SK-N-SH (cell line): Measurements from ENCODE around the gene RMDN2. TPM values are rescaled to one million over a fixed set of nuclear protein-coding genes. Genes with fewer than 3 reads are reported as not detected.
A peak's percentile ranks its signal among the peaks of the same experiment; 100 is the strongest.

Experiments used
- CTCF ChIA-PET: fragments of 300-600, 350-600 bp; formaldehyde crosslinking; extraction: SDS; loops from one replicate; lab custom pipeline; 2021; lab: Yijun Ruan, JAX
- POLR2A ChIA-PET: fragments of 350-600 bp; sonication (Branson Sonifier 250); formaldehyde crosslinking; extraction: SDS; loops from one replicate; lab custom pipeline; 2020; ENCODE audit warnings: antibody characterized with exemption, inconsistent platforms; lab: Yijun Ruan, JAX
- DNase-seq: peaks from one replicate; pipeline ENCODE4 v3.0.0; 2012
- H2AFZ ChIP-seq: fragments of 200-600 bp; sonication (generic); 2 replicates; pipeline ENCODE4 v1.8.1; 2016; ENCODE audit warnings: antibody characterized with exemption, mild to moderate bottlenecking, low read depth
- H3F3A ChIP-seq: fragments of 200-600 bp; sonication (generic); replicated peaks from 2 replicates; pipeline ENCODE3; 2016; ENCODE audit warnings: antibody characterized with exemption, mild to moderate bottlenecking; ENCODE audit not compliant: insufficient read depth
- H3K27ac ChIP-seq, 2 experiments: fragments of 200-500 bp in 1 of 2; fragments of 200-600 bp in 1 of 2; sonication (Bioruptor generic) in 1 of 2; sonication (generic), shearing (Covaris generic) in 1 of 2; 2 replicates each; pipeline versions ENCODE4 v1.5.1 to v1.6.1; 2014 to 2016; ENCODE audit warnings: low read depth in 2 of 2, inconsistent platforms in 1 of 2, low read length in 1 of 2, mild to moderate bottlenecking in 1 of 2, mixed read lengths in 1 of 2
- H3K27me3 ChIP-seq: fragments of 200-600 bp; sonication (generic), shearing (Covaris generic); 2 replicates; pipeline ENCODE4 v1.6.1; 2016; ENCODE audit warnings: mixed run types; ENCODE audit not compliant: insufficient read depth
- H3K36me3 ChIP-seq, 2 experiments: fragments of 200-500 bp in 1 of 2; fragments of 200-600 bp in 1 of 2; sonication (Bioruptor generic) in 1 of 2; sonication (generic) in 1 of 2; replicated peaks in 1 of 2; 2 replicates each; pipeline versions ENCODE3 to v1.5.1; 2014 to 2016; ENCODE audit warnings: low read length in 1 of 2, mild to moderate bottlenecking in 1 of 2; ENCODE audit not compliant: insufficient read depth in 2 of 2, control insufficient read depth in 1 of 2
- H3K4me1 ChIP-seq, 2 experiments: fragments of 200-500 bp in 1 of 2; fragments of 200-600 bp in 1 of 2; sonication (Bioruptor generic) in 1 of 2; sonication (generic), shearing (Covaris generic) in 1 of 2; 2 replicates each; pipeline versions ENCODE4 v1.5.1 to v1.6.1; 2014 to 2016; ENCODE audit warnings: low read depth in 1 of 2, low read length in 1 of 2, mixed run types in 1 of 2; ENCODE audit not compliant: insufficient read depth in 2 of 2, control insufficient read depth in 1 of 2
- H3K4me2 ChIP-seq: fragments of 200-600 bp; sonication (generic), shearing (Covaris generic); 2 replicates; pipeline ENCODE4 v1.6.1; 2017; ENCODE audit warnings: mixed run types
- H3K4me3 ChIP-seq, 2 experiments: fragments of 200-500 bp in 1 of 2; fragments of 200-600 bp in 1 of 2; sonication (Bioruptor generic) in 1 of 2; sonication (generic), shearing (Covaris generic) in 1 of 2; 2 replicates each; pipeline versions ENCODE4 v1.5.1 to v1.8.1; 2014 to 2016; ENCODE audit warnings: low read depth in 2 of 2, inconsistent platforms in 1 of 2, low read length in 1 of 2, mild to moderate bottlenecking in 1 of 2, mixed read lengths in 1 of 2, moderate library complexity in 1 of 2
- H3K79me2 ChIP-seq: fragments of 200-600 bp; sonication (generic); 2 replicates; pipeline ENCODE4 v1.8.1; 2017; ENCODE audit warnings: mild to moderate bottlenecking; ENCODE audit not compliant: insufficient read depth
- H3K9ac ChIP-seq: fragments of 200-600 bp; sonication (generic); 2 replicates; pipeline ENCODE4 v1.6.1; 2017; ENCODE audit warnings: mixed run types
- H3K9me2 ChIP-seq: fragments of 200-600 bp; sonication (generic); 2 replicates; pipeline ENCODE4 v1.6.1; 2017; ENCODE audit warnings: mixed run types
- H3K9me3 ChIP-seq: fragments of 200-600 bp; sonication (generic); 2 replicates; pipeline ENCODE4 v1.6.1; 2017; ENCODE audit warnings: mixed run types, mild to moderate bottlenecking, moderate library complexity
- H4K20me1 ChIP-seq: fragments of 200-600 bp; sonication (generic); 2 replicates; pipeline ENCODE4 v1.6.1; 2017; ENCODE audit warnings: mild to moderate bottlenecking, mixed run types; ENCODE audit not compliant: insufficient read depth
- CHD2 ChIP-seq: fragments of 150-350 bp; IDR thresholded peaks from 2 replicates; pipeline ENCODE4 v1.6.1; 2018; ENCODE audit warnings: low read length; ENCODE audit not compliant: partially characterized antibody
- FOSL2 ChIP-seq: IDR thresholded peaks from 2 replicates; pipeline ENCODE4 v1.4.0; 2012; ENCODE audit warnings: low read depth, mild to moderate bottlenecking, moderate library complexity, borderline replicate concordance
- FOXJ3 ChIP-seq: sonication (generic); formaldehyde crosslinking; IDR thresholded peaks from 2 replicates; pipeline ENCODE4 v1.5.1; 2020; ENCODE audit warnings: mild to moderate bottlenecking, missing genetic modification reagents
- MXI1 ChIP-seq: IDR thresholded peaks from 2 replicates; pipeline ENCODE4 v1.6.1; 2012; ENCODE audit warnings: mild to moderate bottlenecking, low read depth, low read length, improper control_type of control experiment
- POLR2AphosphoS5 ChIP-seq: IDR thresholded peaks from 2 replicates; pipeline ENCODE4 v1.6.1; 2012; ENCODE audit warnings: low read depth, low read length
- REST ChIP-seq: IDR thresholded peaks from 2 replicates; pipeline ENCODE4 v1.6.1; 2012; ENCODE audit warnings: mild to moderate bottlenecking, low read depth, low read length, moderate library complexity
- SMC3 ChIP-seq: IDR thresholded peaks from 2 replicates; pipeline ENCODE4 v1.6.1; 2012; ENCODE audit warnings: low read depth, low read length, improper control_type of control experiment
- TEAD4 ChIP-seq: IDR thresholded peaks from 2 replicates; pipeline ENCODE4 v1.4.0; 2012; ENCODE audit warnings: mild to moderate bottlenecking, borderline replicate concordance; ENCODE audit not compliant: insufficient read depth
- USF1 ChIP-seq: IDR thresholded peaks from 2 replicates; pipeline ENCODE4 v1.4.0; 2012; ENCODE audit warnings: low read depth, borderline replicate concordance
- USF2 ChIP-seq: fragments of 150-350 bp; IDR thresholded peaks from 2 replicates; pipeline ENCODE4 v1.6.1; 2017; ENCODE audit warnings: antibody characterized with exemption, low read length, low read depth, borderline replicate concordance
- ZBTB33 ChIP-seq: IDR thresholded peaks from 2 replicates; pipeline ENCODE4 v1.4.0; 2012; ENCODE audit warnings: low read depth, borderline replicate concordance
- WGBS: methylation state at CpG from one replicate; pipeline ENCODE4 v1.1.6; 2017; ENCODE audit warnings: low lambda C conversion rate; 5-methylcytosine and 5-hydroxymethylcytosine counted together
- polyA plus RNA-seq, 3 experiments: library from polyadenylated mRNA; depleted of rRNA; stranded (reverse); fragments of >200 nt; gene quantifications; 2 replicates each; pipeline ENCODE4 v1.2.3, GENCODE V29; 2012

Gene RMDN2
- polyA plus RNA-seq, 1 of the 3 experiments (the other 2 are of a cell fraction) = 7.3 TPM

- no peak overlapping the region for H3K4me2 ChIP-seq
These were observed 32.5 kb upstream of the RMDN2 start for GRCh38 chr2:37892436-37893114.

GRCh38 chr2:37893327-37893726 lies 31.8 kb upstream of the RMDN2 start:
- DNase-seq = no peak
- H4K20me1 ChIP-seq = no peaks in the 10 kb centered on the region
- peaks cover 6 to 12% of the 10 kb centered on the region in 2 experiments; a peak in 3 of 4 replicates for H3K4me1 ChIP-seq
- WGBS = 89% methylated on average over 1 of the region's 1 CpG
- ChIA-PET POLR2A (interaction anchor here (0.6 to 0.8 kb wide), 2 partner anchors 8 to 9 kb away, joined by 3 read pairs; no protein-coding TSS in a partner anchor), CTCF (interaction anchor here (1.1 to 6.5 kb wide), 4 partner anchors 16 to 498 kb away, joined by 3 to 35 read pairs (median 7); no protein-coding TSS in a partner anchor)
- H3K4me2 ChIP-seq = no peak overlapping the region
- H3K79me2 ChIP-seq = no peaks in the 10 kb centered on the region
- no peak for TF ChIP-seq TEAD4
- no peak for TF ChIP-seq USF2
- TF ChIP-seq ZBTB33 = no peak
- TF ChIP-seq FOSL2 = no peak; the same call in 1 of the 2 replicates
- no peak for TF ChIP-seq USF1
- no peak for TF ChIP-seq POLR2AphosphoS5
- no peaks in the 10 kb centered on the region for H3K27me3 ChIP-seq
- no peak overlapping the region for H3K9ac ChIP-seq
- no peak overlapping the region for H3K4me3 ChIP-seq
- no peaks in the 10 kb centered on the region for H3K9me3 ChIP-seq
- no peaks in the 10 kb centered on the region for H3K9me2 ChIP-seq
- H2AFZ ChIP-seq = no peak overlapping the region
- no peaks in the 10 kb centered on the region for H3F3A ChIP-seq
- H3K27ac ChIP-seq = peak overlapping the region in 1 of 2 experiments; percentile 57; a peak in 1 of 4 replicates
- H3K36me3 ChIP-seq = no peaks in the 10 kb centered on the region

More at GRCh38 chr2:37892436-37893114, 32.5 kb upstream of the RMDN2 start:
- no peaks in the 10 kb centered on the region for H3K79me2 ChIP-seq
- H3K4me1 ChIP-seq = peaks cover 6 to 12% of the 10 kb centered on the region in 2 experiments; a peak in 3 of 4 replicates
- H3K4me3 ChIP-seq = no peak overlapping the region
- no peak overlapping the region for H3K9ac ChIP-seq
- H2AFZ ChIP-seq = peak overlapping the region; percentile 4; the same call in 1 of the 2 replicates
- H3K9me3 ChIP-seq = no peaks in the 10 kb centered on the region
- no peaks in the 10 kb centered on the region for H4K20me1 ChIP-seq
- WGBS = 65% methylated on average over 7 of the region's 7 CpGs
- ChIA-PET CTCF (interaction anchor here (1.1 to 6.5 kb wide), 4 partner anchors 15 to 497 kb away, joined by 5 to 35 read pairs (median 7); no protein-coding TSS in a partner anchor), POLR2A (interaction anchor here (0.6 to 0.8 kb wide), 2 partner anchors 9 to 10 kb away, joined by 3 read pairs; no protein-coding TSS in a partner anchor)
- no peaks in the 10 kb centered on the region for H3F3A ChIP-seq
- no peaks in the 10 kb centered on the region for H3K27me3 ChIP-seq
- DNase-seq = no peak
- peak overlapping the region in 1 of 2 experiments; percentile 57; a peak in 1 of 4 replicates for H3K27ac ChIP-seq
- H3K9me2 ChIP-seq = no peaks in the 10 kb centered on the region
- no peaks in the 10 kb centered on the region for H3K36me3 ChIP-seq
- TF ChIP-seq MXI1 (no peak), FOXJ3 (CRISPR knock-in tag) (no peak), CHD2 (no peak), REST (no peak), SMC3 (no peak), TEAD4 (no peak)
